ENCODE results near the gene SPAG16.

DNA sequence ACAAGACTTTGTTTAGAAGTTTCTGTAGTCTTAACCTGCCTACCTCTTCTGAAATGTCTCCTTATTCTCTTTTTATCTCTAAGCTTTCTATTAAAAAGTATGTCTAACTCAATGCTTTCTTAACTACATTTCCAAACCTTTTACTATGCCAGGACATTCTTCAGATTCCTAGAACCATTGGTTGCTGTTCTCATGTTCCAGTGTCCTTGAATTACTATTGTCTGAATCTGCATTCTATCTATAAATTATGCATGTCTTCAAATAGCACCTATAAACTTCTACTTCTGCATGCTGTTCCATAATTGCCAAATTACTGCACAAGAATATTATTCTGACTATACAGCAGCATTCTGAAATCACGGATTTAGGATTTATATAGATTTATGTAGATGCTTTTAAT, 960.6 kb downstream of the SPAG16 start:
- TF ChIP-seq, protein P1, sequence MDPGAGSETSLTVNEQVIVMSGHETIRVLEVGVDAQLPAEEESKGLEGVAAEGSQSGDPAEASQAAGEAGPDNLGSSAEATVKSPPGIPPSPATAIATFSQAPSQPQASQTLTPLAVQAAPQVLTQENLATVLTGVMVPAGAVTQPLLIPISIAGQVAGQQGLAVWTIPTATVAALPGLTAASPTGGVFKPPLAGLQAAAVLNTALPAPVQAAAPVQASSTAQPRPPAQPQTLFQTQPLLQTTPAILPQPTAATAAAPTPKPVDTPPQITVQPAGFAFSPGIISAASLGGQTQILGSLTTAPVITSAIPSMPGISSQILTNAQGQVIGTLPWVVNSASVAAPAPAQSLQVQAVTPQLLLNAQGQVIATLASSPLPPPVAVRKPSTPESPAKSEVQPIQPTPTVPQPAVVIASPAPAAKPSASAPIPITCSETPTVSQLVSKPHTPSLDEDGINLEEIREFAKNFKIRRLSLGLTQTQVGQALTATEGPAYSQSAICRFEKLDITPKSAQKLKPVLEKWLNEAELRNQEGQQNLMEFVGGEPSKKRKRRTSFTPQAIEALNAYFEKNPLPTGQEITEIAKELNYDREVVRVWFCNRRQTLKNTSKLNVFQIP (CRISPR knock-in tag; IDR thresholded peaks at IDR 0.05; ENCODE audit: borderline replicate concordance, low read depth): no peak
- TF ChIP-seq ZFP3 (CRISPR knock-in tag; IDR thresholded peaks at IDR 0.05) (no peak), RARB (CRISPR knock-in tag; IDR thresholded peaks at IDR 0.05) (no peak), PPARA (CRISPR knock-in tag; IDR thresholded peaks at IDR 0.05; ENCODE audit: borderline replicate concordance) (no peak)
- TF ChIP-seq, protein P2, sequence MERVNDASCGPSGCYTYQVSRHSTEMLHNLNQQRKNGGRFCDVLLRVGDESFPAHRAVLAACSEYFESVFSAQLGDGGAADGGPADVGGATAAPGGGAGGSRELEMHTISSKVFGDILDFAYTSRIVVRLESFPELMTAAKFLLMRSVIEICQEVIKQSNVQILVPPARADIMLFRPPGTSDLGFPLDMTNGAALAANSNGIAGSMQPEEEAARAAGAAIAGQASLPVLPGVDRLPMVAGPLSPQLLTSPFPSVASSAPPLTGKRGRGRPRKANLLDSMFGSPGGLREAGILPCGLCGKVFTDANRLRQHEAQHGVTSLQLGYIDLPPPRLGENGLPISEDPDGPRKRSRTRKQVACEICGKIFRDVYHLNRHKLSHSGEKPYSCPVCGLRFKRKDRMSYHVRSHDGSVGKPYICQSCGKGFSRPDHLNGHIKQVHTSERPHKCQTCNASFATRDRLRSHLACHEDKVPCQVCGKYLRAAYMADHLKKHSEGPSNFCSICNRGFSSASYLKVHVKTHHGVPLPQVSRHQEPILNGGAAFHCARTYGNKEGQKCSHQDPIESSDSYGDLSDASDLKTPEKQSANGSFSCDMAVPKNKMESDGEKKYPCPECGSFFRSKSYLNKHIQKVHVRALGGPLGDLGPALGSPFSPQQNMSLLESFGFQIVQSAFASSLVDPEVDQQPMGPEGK (CRISPR knock-in tag; IDR thresholded peaks at IDR 0.05; ENCODE audit: borderline replicate concordance): no peak
